Stimulated activated naive CD8-positive, alpha-beta T cell treated with anti-CD3 and anti-CD28 coated beads, Interleukin-15, amount 100 ng/mL, for 72 hours (primary cell): ENCODE data around the gene ARHGAP45.
"Not testable (repeated sequence)": the region's sequence is repeated elsewhere in the genome, so short reads cannot be mapped to it uniquely, and the experiment has no call there.

ENCODE experiments used
- ATAC-seq: fragments of 150-1000 bp; cut with Tn5 transposase; 2 replicates; pipeline ENCODE4 v1.10.0; 2021; ENCODE audit warnings: mild to moderate bottlenecking, moderate library complexity
- DNase-seq, 2 donors: peaks; one replicate each; pipeline ENCODE4 v3.0.0; 2021 to 2022
- H3K27ac Mint-ChIP-seq, 2 donors: one replicate each; pipeline ENCODE4 v1.8.0; 2022; ENCODE audit warnings: mild to moderate bottlenecking in 2 of 2, mixed read lengths in 2 of 2, moderate library complexity in 2 of 2
- H3K27me3 Mint-ChIP-seq: one replicate; pipeline ENCODE4 v1.8.0; 2022; ENCODE audit warnings: mixed read lengths
- H3K4me1 Mint-ChIP-seq: one replicate; pipeline ENCODE4 v1.8.0; 2022; ENCODE audit warnings: mild to moderate bottlenecking, mixed read lengths
- H3K4me3 Mint-ChIP-seq, 2 donors: one replicate each; pipeline ENCODE4 v1.8.0; 2022; ENCODE audit warnings: mild to moderate bottlenecking in 2 of 2, mixed read lengths in 2 of 2, moderate library complexity in 1 of 2
- H3K9me3 Mint-ChIP-seq, 2 donors: one replicate each; pipeline ENCODE4 v1.8.0; 2022; ENCODE audit warnings: mixed read lengths in 2 of 2

The ARHGAP45 gene

GRCh38 chr19:1066748-1067340 lies at the start of gene ARHGAP45:
ARHGAP45 (plus strand) TSS chr19:1067167; CDS start chr19:1067406, 239 bp downstream.
- Mint-ChIP-seq H3K4me3 (peak within 1 kb of the TSS; percentile 93), H3K9me3 (no peaks in the 10 kb centered on the region), H3K27ac (peak within 1 kb of the TSS; percentile 93 to 98), H3K27me3 (no peaks in the 10 kb centered on the region), H3K4me1 (peaks cover 61% of the 10 kb centered on the region)
- peak; percentile 90 for DNase-seq
- ATAC-seq: peak; percentile 69

DNA sequence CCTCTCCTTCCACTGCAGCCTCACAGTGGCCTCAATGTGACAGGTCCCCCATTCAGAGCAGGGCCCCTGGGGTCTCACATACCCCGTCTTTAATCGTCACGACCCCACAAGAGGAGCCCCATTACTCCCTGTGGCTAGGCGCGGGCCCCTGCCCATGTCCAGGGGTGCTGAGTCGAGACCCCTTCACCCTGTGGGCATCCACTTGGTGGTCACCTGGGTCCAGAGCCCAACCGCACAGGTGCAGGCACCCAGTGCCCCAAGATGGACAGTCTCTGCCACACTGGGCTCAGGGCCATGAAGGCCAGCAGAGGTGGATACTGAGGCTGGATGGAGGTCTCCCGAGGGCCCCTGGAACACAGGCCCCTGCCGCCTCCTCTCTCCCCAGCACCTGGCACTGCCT lies 49.1 kb upstream of the ARHGAP45 start:
- peak overlapping the region in 1 of 2 donors; percentile 67 for H3K4me3 Mint-ChIP-seq
- ATAC-seq: no peak

GRCh38 chr19:1018393-1018792 lies 48.6 kb upstream of the ARHGAP45 start:
- ATAC-seq: no peak
- Mint-ChIP-seq H3K4me1 (peaks cover 65% of the 10 kb centered on the region), H3K27me3 (no peaks in the 10 kb centered on the region), H3K27ac (no peak overlapping the region), H3K4me3 (peak overlapping the region; percentile 98), H3K9me3 (no peaks in the 10 kb centered on the region)
- no peak for DNase-seq

More for the DNA sequence above, 49.1 kb upstream of the ARHGAP45 start:
- peaks cover 65% of the 10 kb centered on the region for H3K4me1 Mint-ChIP-seq
- DNase-seq: no peak
- no peaks in the 10 kb centered on the region for H3K9me3 Mint-ChIP-seq
- H3K27me3 Mint-ChIP-seq: no peaks in the 10 kb centered on the region
- peak overlapping the region; percentile 86 to 98 for H3K27ac Mint-ChIP-seq

DNA sequence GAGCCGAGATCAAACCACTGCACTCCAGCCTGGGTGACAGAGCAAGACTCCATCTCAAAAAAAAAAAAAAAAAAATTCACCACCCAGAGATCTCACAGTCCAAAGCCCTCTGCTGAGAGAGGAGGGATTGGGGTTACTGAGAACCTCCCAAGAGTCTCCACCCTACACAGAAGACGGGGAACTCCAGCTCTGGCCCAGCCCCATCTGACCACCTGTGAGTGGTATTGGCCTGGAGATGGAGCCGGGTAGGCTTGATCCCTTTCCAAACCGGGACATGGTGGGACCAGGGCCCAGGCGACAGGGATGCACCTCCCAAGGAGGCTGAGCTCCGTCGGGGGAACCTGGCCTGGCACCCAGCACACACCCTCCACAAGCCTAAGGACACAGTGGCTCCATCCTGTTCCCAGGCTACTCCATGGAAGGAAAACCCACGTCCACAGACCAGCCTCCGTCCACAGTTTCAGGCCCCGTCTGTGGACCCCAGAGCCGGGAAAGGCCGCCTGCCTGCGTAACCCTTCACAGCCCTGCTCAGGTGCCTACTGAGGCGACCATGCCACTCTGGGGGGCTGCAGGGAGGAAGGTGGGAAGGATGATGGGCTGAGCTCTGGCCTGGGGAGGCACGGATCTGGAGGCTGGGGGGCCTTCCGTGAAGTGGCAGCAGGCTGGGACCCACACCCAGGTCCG lies 47.9 kb upstream of the ARHGAP45 start:
- peak overlapping the region; percentile 72 to 88 for H3K27ac Mint-ChIP-seq
- ATAC-seq (no peak), DNase-seq (no peak)
- no peaks in the 10 kb centered on the region for H3K27me3 Mint-ChIP-seq
- H3K4me1 Mint-ChIP-seq: peaks cover 62% of the 10 kb centered on the region
- H3K4me3 Mint-ChIP-seq: peak overlapping the region; percentile 98
- no peaks in the 10 kb centered on the region for H3K9me3 Mint-ChIP-seq

GRCh38 chr19:1019616-1019961 lies 47.4 kb upstream of the ARHGAP45 start:
- H3K4me1 Mint-ChIP-seq: peaks cover 58% of the 10 kb centered on the region
- DNase-seq (no peak), ATAC-seq (no peak)
- peak overlapping the region; percentile 96 to 97 for H3K27ac Mint-ChIP-seq
- H3K4me3 Mint-ChIP-seq: peak overlapping the region; percentile 98
- H3K27me3 Mint-ChIP-seq: no peaks in the 10 kb centered on the region
- H3K9me3 Mint-ChIP-seq: no peaks in the 10 kb centered on the region

- Mint-ChIP-seq H3K27me3 (no peaks in the 10 kb centered on the region), H3K4me1 (peaks cover 58% of the 10 kb centered on the region), H3K4me3 (peak overlapping the region; percentile 98), H3K27ac (peak overlapping the region; percentile 96 to 97), H3K9me3 (no peaks in the 10 kb centered on the region)
- DNase-seq (no peak), ATAC-seq (no peak)
These were observed 46.7 kb upstream of the ARHGAP45 start for GRCh38 chr19:1019980-1020867.

DNA sequence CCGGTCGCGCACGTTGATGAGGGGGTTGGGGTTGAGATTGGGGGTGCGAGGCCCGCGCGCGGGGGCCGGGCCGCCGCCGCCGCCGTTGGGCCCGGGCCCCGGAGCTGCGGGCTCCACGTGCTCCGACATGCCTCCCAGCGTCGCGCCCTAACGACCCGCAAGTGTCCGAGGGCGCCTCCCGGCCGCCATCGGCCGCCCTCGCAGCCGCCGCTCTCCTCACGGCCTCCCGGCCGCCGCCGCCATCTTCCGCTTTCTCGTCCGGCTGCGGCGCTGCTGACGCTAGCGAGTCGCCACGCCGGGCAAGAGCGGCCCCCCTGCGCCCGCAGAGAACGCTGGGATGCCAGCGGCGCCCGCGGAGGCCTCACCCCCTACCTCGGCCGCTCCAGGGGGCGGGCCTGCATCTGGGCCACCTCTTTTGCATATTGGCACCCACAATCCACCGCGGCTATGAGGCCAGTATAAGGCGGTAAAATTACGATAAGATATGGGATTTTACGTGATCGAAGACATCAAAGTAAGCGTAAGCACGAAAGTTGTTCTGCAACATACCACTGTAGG lies 46.0 kb upstream of the ARHGAP45 start, which contains the start of gene TMEM259:
TSS of gene TMEM259 (minus strand) at position 256 of the 558 bp plus-strand sequence. CDS start at position 129, 127 bp downstream.
- ATAC-seq (peak; percentile 93), DNase-seq (peak; percentile 98)
- Mint-ChIP-seq H3K4me1 (peaks cover 54% of the 10 kb centered on the region), H3K9me3 (no peaks in the 10 kb centered on the region), H3K4me3 (peak within 1 kb of the TSS; percentile 98), H3K27me3 (no peaks in the 10 kb centered on the region), H3K27ac (peak within 1 kb of the TSS; percentile 99)

DNA sequence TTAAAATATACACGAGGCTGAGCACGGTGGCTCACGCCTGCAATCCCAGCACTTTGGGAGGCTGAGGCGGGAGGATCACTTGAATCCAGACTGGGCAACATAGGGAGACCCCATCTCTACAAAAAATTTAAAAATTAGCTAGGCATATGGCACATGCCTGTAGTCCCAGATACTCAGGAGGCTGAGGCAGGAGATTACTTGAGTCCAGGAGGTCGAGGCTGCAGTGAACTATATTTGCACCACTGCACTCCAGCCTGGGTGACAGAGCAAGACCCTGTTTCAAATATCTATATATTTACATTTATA lies 43.1 kb upstream of the ARHGAP45 start:
- H3K4me1 Mint-ChIP-seq: peaks cover 42% of the 10 kb centered on the region
- not testable (repeated sequence) for ATAC-seq, H3K4me3 Mint-ChIP-seq, DNase-seq, H3K9me3 Mint-ChIP-seq, H3K27me3 Mint-ChIP-seq, H3K27ac Mint-ChIP-seq

DNA sequence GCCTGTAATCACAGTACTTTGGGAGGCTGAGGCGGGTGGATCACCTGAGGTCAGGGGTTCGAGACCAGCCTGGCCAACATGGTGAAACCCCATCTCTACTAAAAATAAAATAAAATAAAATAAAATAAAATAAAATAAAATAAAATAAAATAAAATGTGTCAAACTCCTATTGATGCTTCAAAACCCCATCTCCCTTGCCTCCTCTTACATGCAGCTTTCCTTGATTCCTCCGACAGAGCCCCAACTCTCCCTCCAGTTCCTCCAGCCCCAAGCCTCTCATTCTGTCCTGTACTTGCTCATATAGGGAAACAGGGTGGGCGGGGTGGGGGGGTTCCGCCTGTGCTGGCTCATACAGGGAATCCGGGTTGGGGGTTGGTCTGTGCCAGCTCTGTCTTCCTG lies 41.9 kb upstream of the ARHGAP45 start:
- not testable (repeated sequence) for ATAC-seq, DNase-seq, H3K4me3 Mint-ChIP-seq, H3K27ac Mint-ChIP-seq, H3K9me3 Mint-ChIP-seq, H3K27me3 Mint-ChIP-seq
- H3K4me1 Mint-ChIP-seq: peaks cover 40% of the 10 kb centered on the region

GRCh38 chr19:1025960-1026782 lies 40.8 kb upstream of the ARHGAP45 start, which contains the start of gene CNN2:
CNN2 (plus strand) TSS chr19:1026608; CDS start chr19:1026662, 54 bp downstream.
- peaks cover 47% of the 10 kb centered on the region for H3K4me1 Mint-ChIP-seq
- H3K4me3 Mint-ChIP-seq: peak within 1 kb of the TSS; percentile 89 to 96
- ATAC-seq: peak; percentile 55
- H3K9me3 Mint-ChIP-seq: no peaks in the 10 kb centered on the region
- no peaks in the 10 kb centered on the region for H3K27me3 Mint-ChIP-seq
- peak within 1 kb of the TSS; percentile 81 to 91 for H3K27ac Mint-ChIP-seq
- DNase-seq: peak; percentile 61 to 63

DNA sequence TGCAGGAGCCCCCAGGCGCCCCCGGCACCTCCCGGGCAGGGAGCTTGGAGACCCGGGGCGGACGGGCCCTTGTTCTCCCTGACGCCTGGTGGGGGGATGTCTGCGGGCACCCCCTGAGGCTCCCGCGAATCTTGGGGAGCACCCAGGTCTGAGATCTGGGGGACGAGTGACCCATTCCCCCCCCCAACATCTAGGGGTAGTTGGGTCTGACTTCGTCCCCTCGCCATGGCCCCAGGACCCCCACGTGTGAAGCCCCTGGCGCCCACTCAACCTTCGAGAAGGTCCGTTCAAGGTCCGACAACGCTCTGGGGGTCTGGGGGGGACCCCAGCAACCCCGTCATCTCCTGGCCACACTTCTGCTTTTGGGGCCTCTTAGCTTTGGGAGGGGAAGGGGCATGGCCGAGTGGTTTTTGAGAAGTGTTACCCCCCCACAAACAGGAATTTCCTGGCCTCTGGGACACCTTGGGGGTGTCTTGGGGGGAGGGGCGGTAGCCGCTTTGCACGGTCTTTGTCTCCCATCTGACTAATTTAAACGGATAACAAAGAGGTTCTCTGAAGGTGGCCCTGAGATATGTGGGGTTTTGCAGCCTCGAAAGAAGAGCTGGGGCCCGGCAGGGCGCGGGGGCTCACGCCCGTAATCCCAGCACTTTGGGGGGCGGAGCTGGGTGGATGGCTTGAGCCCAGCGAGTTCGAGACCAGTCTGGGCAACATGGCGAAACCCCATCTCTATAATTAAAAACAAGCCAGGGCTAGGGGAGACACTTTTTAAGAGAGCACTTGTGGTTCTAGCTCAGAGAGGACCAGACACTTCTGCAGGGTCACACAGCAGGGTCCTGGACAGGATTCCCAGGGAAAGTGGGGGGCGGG lies 40.0 kb upstream of the ARHGAP45 start:
- H3K27me3 Mint-ChIP-seq: no peaks in the 10 kb centered on the region
- H3K27ac Mint-ChIP-seq: peak overlapping the region; percentile 81 to 91
- peak overlapping the region; percentile 89 to 96 for H3K4me3 Mint-ChIP-seq
- DNase-seq (peak; percentile 49 to 52), ATAC-seq (peak; percentile 34)
- H3K9me3 Mint-ChIP-seq: no peaks in the 10 kb centered on the region
- H3K4me1 Mint-ChIP-seq: peaks cover 40% of the 10 kb centered on the region

- ATAC-seq (peak; percentile 33), DNase-seq (peak in 1 of 2 donors; percentile 38)
- no peaks in the 10 kb centered on the region for H3K27me3 Mint-ChIP-seq
- peak overlapping the region; percentile 72 to 93 for H3K27ac Mint-ChIP-seq
- peaks cover 46% of the 10 kb centered on the region for H3K4me1 Mint-ChIP-seq
- H3K9me3 Mint-ChIP-seq: no peaks in the 10 kb centered on the region
- H3K4me3 Mint-ChIP-seq: peak overlapping the region; percentile 89 to 96
These were observed 39.3 kb upstream of the ARHGAP45 start for GRCh38 chr19:1027650-1028061.

- DNase-seq (peak; percentile 43 to 63), ATAC-seq (peak; percentile 69)
These were observed 38.7 kb upstream of the ARHGAP45 start for GRCh38 chr19:1028062-1028926.

More at GRCh38 chr19:1028062-1028926, 38.7 kb upstream of the ARHGAP45 start:
- H3K4me3 Mint-ChIP-seq: peak overlapping the region; percentile 89 to 96
- peaks cover 51% of the 10 kb centered on the region for H3K4me1 Mint-ChIP-seq
- H3K27ac Mint-ChIP-seq: peak overlapping the region; percentile 72 to 93
- H3K9me3 Mint-ChIP-seq: no peaks in the 10 kb centered on the region
- no peaks in the 10 kb centered on the region for H3K27me3 Mint-ChIP-seq
